Peyer's patch (tissue), 4 donors: Measurements from ENCODE around the gene TBC1D10B. TPM values are rescaled to one million over a fixed set of nuclear protein-coding genes. Genes with fewer than 3 reads are reported as not detected.
A peak's percentile ranks its signal among the peaks of the same experiment; 100 is the strongest.
"Not testable (repeated sequence)": the region's sequence is repeated elsewhere in the genome, so short reads cannot be mapped to it uniquely, and the experiment has no call there.

Experiments
- DNase-seq, 3 donors: peaks; one replicate each; pipeline ENCODE4 v3.0.0-alpha.2; 2017 to 2019
- H3K27ac ChIP-seq, 4 donors: fragments of 200-600 bp; sonication (generic); one replicate each; pipeline ENCODE4 v1.5.1; 2016 to 2019
- H3K27me3 ChIP-seq, 2 donors: fragments of 200-600 bp; sonication (generic); one replicate each; pipeline ENCODE4 v1.5.1; 2019
- H3K36me3 ChIP-seq, 3 donors: fragments of 200-600 bp; sonication (generic); one replicate each; pipeline ENCODE4 v1.5.1; 2016 to 2019
- H3K4me1 ChIP-seq, 4 donors: fragments of 200-600 bp; sonication (generic); one replicate each; pipeline ENCODE4 v1.5.1; 2016 to 2019
- H3K4me3 ChIP-seq, 4 donors: fragments of 200-600 bp; sonication (generic); 1 replicate in 3 of 4; 2 replicates in 1 of 4; pipeline ENCODE4 v1.5.1; 2016 to 2019; ENCODE audit warnings: mild to moderate bottlenecking in 1 of 4
- H3K9me3 ChIP-seq, 4 donors: fragments of 200-600 bp; sonication (generic); one replicate each; pipeline ENCODE4 v1.5.1; 2016 to 2019; ENCODE audit warnings: mild to moderate bottlenecking in 1 of 4
- POLR2A ChIP-seq, 2 donors: fragments of 450-650 bp; IDR thresholded peaks; one replicate each; pipeline ENCODE4 v1.5.1; 2017; ENCODE audit warnings: antibody characterized with exemption in 2 of 2, mild to moderate bottlenecking in 2 of 2, moderate library complexity in 2 of 2
- total RNA-seq, 4 donors: library from RNA; depleted of rRNA; stranded (reverse); fragments of >200 nt; gene quantifications; one replicate each; pipeline ENCODE4 v1.1.0, GENCODE V29; 2016
- TF ChIP-seq, protein P1 (sequence below), 6 experiments: fragments of 450-650 bp in 4 of 6; fragments of 200-600 bp in 2 of 6; sonication (generic) in 1 of 6; IDR thresholded peaks; one replicate each; pipeline ENCODE4 v1.5.1; 2017 to 2019; ENCODE audit warnings: antibody characterized with exemption in 6 of 6, mild to moderate bottlenecking in 3 of 6, moderate library complexity in 1 of 6

Gene TBC1D10B
- total RNA-seq, 4 donors from 2014 or later, result 37.1 to 58.2 (median 48.9) TPM

DNA sequence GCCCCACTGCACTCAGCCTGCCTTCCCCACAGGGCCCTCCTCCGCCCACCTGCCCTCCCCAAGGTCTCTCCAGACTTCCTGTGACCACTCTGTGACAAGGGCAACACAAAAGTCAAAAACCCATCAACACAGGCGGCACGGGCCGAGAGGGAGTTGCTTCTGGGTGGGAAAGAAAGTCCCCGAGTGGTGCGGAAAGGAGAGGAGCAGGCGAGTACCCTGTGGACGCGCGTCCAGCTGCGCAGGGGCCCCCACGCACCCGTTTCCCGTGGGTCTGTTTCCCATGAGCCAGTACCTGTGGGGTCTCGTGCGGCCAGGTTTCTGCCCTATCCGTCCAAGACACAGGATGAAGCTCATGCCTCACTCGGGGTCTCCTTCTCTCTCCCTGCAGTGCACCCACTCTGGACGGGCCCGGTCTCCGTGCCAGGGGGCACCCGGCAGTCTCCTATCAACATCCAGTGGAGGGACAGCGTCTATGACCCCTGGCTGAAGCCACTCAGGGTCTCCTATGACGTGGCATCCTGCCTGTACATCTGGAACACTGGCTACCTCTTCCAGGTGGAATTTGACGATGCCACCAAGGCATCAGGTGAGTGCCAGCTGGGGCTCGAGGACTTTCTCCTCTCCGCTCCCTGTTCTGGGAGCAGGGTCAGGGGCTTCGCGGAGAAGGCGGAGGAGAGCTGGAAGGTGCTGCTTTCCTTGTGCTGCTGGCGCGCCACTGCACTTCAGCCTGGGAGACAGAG is 27.4 kb downstream of the TBC1D10B start:
- peak in 1 of 3 donors; percentile 9 for DNase-seq
- Histone ChIP-seq H3K4me1 (no peaks in the 10 kb centered on the region), H3K4me3 (no peak overlapping the region), H3K27me3 (no peaks in the 10 kb centered on the region), H3K9me3 (no peaks in the 10 kb centered on the region), H3K27ac (no peak overlapping the region), H3K36me3 (no peaks in the 10 kb centered on the region)
- TF ChIP-seq, protein P1, sequence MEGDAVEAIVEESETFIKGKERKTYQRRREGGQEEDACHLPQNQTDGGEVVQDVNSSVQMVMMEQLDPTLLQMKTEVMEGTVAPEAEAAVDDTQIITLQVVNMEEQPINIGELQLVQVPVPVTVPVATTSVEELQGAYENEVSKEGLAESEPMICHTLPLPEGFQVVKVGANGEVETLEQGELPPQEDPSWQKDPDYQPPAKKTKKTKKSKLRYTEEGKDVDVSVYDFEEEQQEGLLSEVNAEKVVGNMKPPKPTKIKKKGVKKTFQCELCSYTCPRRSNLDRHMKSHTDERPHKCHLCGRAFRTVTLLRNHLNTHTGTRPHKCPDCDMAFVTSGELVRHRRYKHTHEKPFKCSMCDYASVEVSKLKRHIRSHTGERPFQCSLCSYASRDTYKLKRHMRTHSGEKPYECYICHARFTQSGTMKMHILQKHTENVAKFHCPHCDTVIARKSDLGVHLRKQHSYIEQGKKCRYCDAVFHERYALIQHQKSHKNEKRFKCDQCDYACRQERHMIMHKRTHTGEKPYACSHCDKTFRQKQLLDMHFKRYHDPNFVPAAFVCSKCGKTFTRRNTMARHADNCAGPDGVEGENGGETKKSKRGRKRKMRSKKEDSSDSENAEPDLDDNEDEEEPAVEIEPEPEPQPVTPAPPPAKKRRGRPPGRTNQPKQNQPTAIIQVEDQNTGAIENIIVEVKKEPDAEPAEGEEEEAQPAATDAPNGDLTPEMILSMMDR (IDR thresholded peaks at IDR 0.05), result no peak
- TF ChIP-seq POLR2A (IDR thresholded peaks at IDR 0.05), result no peak

DNA sequence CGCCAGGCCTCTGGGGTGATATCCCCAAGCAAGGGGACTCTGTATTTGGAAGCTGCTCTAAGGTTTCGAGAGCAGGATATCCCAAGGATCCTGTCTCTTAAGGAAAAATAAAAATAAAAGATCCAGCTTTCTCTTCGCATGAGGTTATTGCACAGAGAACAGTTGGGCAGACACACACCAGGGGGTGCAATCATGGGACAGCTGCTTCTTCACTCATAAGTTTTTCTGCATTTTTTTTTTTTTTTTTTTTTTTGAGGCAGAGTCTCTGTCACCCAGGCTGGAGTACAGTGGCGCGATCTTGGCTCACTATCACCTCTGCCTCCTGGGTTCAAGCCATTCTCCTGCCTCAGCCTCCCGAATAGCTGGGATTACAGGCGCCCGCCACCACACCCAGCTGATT is 28.3 kb downstream of the TBC1D10B start:
- not testable (repeated sequence) for H3K4me1 ChIP-seq, H3K36me3 ChIP-seq, H3K9me3 ChIP-seq, H3K4me3 ChIP-seq, H3K27me3 ChIP-seq, H3K27ac ChIP-seq
- DNase-seq, result peak in 1 of 3 donors; percentile 6

DNA sequence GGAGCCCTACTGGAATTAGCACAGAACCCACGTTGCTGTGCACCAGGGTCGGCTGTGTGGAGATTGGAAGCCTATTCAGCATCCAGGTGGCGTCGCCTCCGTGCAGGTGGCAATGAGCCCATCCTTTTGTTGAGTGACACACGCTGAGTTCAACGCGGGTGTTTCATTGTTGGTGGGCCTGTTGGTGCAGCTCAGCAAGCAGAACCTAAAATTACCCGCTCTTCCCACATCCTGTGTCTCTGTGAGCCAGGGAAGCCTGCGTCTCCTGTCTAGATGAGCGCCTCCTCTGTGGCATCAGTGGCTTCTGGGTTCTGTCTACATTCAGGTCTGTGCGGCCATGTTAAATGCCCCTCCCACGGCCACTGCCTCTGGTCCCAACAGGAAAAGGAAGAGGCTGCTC is 29.7 kb downstream of the TBC1D10B start:
- no peaks in the 10 kb centered on the region for H3K27me3 ChIP-seq
- no peak overlapping the region for H3K4me3 ChIP-seq
- H3K9me3 ChIP-seq, result no peaks in the 10 kb centered on the region
- H3K27ac ChIP-seq, result no peak overlapping the region
- no peak for DNase-seq
- H3K36me3 ChIP-seq, result no peaks in the 10 kb centered on the region
- H3K4me1 ChIP-seq, result peaks cover 0 to 5% (median 2%) of the 10 kb centered on the region in 4 donors
- TF ChIP-seq, protein P1 (IDR thresholded peaks at IDR 0.05), result no peak
- TF ChIP-seq POLR2A (IDR thresholded peaks at IDR 0.05), result no peak

DNA sequence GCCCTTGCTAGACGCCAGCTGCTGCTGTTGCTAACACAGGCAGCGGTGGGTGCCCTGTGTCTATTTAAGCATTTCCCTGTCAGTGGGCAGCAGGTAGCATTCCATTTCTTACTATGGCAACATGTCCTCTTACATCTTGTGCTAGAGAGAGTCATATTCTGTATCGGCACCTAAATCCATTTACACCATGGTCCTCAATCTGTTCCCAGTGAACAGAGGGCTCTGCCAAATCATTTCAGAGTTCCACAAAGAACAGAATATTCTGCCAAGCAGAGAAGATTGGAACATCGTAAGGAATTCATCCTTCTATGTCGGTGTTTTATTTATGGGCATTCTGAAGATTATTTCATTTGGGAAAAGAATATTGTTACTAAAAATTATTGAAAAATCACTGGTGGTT is 31.6 kb downstream of the TBC1D10B start:
- H3K36me3 ChIP-seq, H3K9me3 ChIP-seq, H3K27ac ChIP-seq, H3K4me3 ChIP-seq, H3K4me1 ChIP-seq, H3K27me3 ChIP-seq, DNase-seq: not testable (repeated sequence)

DNA sequence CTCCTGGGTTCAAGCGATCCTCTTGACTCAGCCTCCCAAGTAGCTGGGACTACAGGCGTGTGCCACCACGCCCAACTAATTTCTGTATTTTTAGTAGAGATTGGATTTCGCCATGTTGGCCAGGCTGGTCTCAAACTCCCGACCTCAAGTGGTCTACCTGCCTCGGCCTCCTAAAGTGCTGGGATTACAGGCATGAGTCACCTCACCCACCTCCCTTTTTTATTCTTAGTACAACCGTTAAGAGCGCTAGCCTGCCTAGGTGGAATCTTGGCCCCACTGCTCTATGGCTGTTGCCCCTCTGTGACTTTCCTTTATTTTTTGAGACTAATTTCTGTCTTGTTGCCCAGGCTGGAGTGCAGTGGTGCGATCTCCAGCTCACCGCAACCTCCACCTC is 32.3 kb downstream of the TBC1D10B start:
- not testable (repeated sequence) for H3K4me1 ChIP-seq, H3K27me3 ChIP-seq, H3K9me3 ChIP-seq, H3K36me3 ChIP-seq, H3K4me3 ChIP-seq
- DNase-seq, result peak in 1 of 3 donors; percentile 13
- peak overlapping the region in 1 of 4 donors; percentile 46 for H3K27ac ChIP-seq

DNA sequence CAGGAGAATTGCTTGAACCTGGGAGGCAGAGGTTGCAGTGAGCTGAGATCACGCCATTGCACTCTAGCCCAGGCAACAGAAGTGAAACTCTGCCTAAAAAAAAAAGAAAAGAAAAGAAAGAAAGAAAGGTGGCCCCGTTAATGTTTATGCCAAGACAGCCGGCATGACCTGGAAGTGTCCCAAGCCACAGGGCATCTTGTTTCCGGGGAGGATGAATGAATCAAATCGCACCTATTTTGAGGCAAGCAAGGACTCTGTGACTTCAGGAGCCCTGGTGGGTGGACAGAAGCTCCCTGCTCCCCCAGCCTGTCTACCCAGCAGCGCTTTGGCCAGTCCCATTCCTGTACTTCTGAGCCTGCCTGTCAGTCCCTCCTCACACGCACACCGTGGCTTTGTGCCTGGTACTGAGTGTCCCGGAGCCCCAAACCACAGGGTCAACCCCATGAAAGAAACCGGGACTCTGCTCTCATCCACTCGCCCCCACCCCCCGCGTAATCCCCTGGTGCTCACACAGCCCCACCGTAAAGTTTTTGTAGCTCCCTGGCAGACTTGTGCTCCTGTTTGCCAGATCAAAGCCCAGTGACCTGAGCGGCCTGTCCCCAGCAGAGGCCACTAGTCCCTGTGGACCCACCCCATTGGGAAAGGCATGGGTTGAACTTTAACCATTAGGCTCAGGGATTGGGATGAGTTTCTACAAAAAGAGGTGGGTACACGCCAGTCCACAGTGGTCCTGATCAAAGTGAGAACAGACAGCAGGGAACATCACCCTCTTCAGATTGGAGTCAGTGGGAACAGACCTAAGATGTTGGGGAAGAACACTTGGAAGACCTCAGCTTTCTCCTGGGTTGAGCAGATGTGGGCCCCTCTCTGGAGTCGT is 34.5 kb downstream of the TBC1D10B start:
- no peak for DNase-seq

More for the DNA sequence above, 34.5 kb downstream of the TBC1D10B start:
- no peaks in the 10 kb centered on the region for H3K27me3 ChIP-seq
- no peaks in the 10 kb centered on the region for H3K36me3 ChIP-seq
- no peaks in the 10 kb centered on the region for H3K9me3 ChIP-seq
- TF ChIP-seq, protein P1 (IDR thresholded peaks at IDR 0.05), result no peak
- TF ChIP-seq POLR2A (IDR thresholded peaks at IDR 0.05), result no peak
- H3K4me3 ChIP-seq, result peak overlapping the region; percentile 59 to 95 (median 76)
- peaks cover 0 to 7% (median 2%) of the 10 kb centered on the region in 4 donors for H3K4me1 ChIP-seq
- H3K27ac ChIP-seq, result peak overlapping the region; percentile 91 to 99 (median 98)
